HCT116 (cell line): Measurements from ENCODE around the gene OR4E2. TPM values are rescaled to one million over a fixed set of nuclear protein-coding genes. Genes with fewer than 3 reads are reported as not detected.
"Not testable (repeated sequence)": the region's sequence is repeated elsewhere in the genome, so short reads cannot be mapped to it uniquely, and the experiment has no call there.

Experiments
- ATAC-seq: fragments of 200-7000 bp; cut with Tn5 transposase; 2 replicates; pipeline ENCODE4 v1.9.1; 2020; ENCODE audit warnings: mild to moderate bottlenecking, moderate library complexity
- BruUV-seq: library from RNA; stranded (reverse); fragments of 400-500 nt; replicated peaks from 2 replicates; lab custom pipeline; 2021; lab: Mats Ljungman, UMichigan
- CTCF ChIA-PET: fragments of 300-600 bp; sonication (Branson Sonifier 250); formaldehyde crosslinking; loops from one replicate; lab custom pipeline; 2021; ENCODE audit warnings: antibody characterized with exemption; lab: Charles Lee
- POLR2A ChIA-PET: fragments of 300-600, 350-600 bp; sonication (Branson Sonifier 250); formaldehyde crosslinking; loops from one replicate; lab custom pipeline; 2021; ENCODE audit warnings: antibody characterized with exemption; lab: Charles Lee
- RAD21 ChIA-PET, 2 experiments: fragments of 300-600 bp; sonication (Branson Sonifier 250); formaldehyde crosslinking; loops; one replicate each; lab custom pipeline; 2023; ENCODE audit warnings: low total read pairs in 2 of 2; ENCODE audit not compliant: uncharacterized antibody in 2 of 2, unreplicated experiment in 2 of 2, low non-redundant PET in 1 of 2; lab: Charles Lee
- DNase-seq: peaks from one replicate; pipeline ENCODE4 v3.0.0-alpha.2; 2010; ENCODE audit warnings: low read depth, low spot score
- H2AFZ ChIP-seq: fragments of 200-600 bp; shearing (Covaris generic), sonication (generic); 2 replicates; pipeline ENCODE4 v1.6.1; 2017; ENCODE audit warnings: low read depth, mixed run types, mixed read lengths, antibody characterized with exemption, low read length; ENCODE audit not compliant: poor library complexity, severe bottlenecking
- H3K27ac ChIP-seq: 2 replicates; pipeline ENCODE4 v1.5.1; 2012; ENCODE audit warnings: low read depth, low read length
- H3K27me3 ChIP-seq: fragments of 200-600 bp; sonication (generic); 2 replicates; pipeline ENCODE4 v1.6.1; 2016; ENCODE audit warnings: mixed run types, low read length, mixed read lengths; ENCODE audit not compliant: insufficient read depth
- H3K36me3 ChIP-seq, 2 experiments: fragments of 200-500 bp in 1 of 2; fragments of 200-600 bp in 1 of 2; sonication (Bioruptor generic) in 1 of 2; sonication (generic) in 1 of 2; 2 replicates each; pipeline versions ENCODE4 v1.5.1 to v1.6.1; 2014 to 2016; ENCODE audit warnings: low read length in 2 of 2, inconsistent platforms in 1 of 2, mixed read lengths in 1 of 2, mixed run types in 1 of 2; ENCODE audit not compliant: insufficient read depth in 2 of 2, control insufficient read depth in 1 of 2
- H3K4me1 ChIP-seq, 2 experiments: fragments of 200-600 bp in 1 of 2; sonication (generic) in 1 of 2; 2 replicates each; pipeline versions ENCODE4 v1.5.1 to v1.6.1; 2012 to 2017; ENCODE audit warnings: low read length in 2 of 2, inconsistent platforms in 1 of 2, mild to moderate bottlenecking in 1 of 2, mixed read lengths in 1 of 2, mixed run types in 1 of 2, moderate library complexity in 1 of 2; ENCODE audit not compliant: insufficient read depth in 2 of 2, control insufficient read depth in 1 of 2
- H3K4me2 ChIP-seq: fragments of 200-600 bp; sonication (generic); 2 replicates; pipeline ENCODE4 v1.6.1; 2017; ENCODE audit warnings: mixed run types, low read length, mixed read lengths
- H3K4me3 ChIP-seq, 2 experiments: fragments of 200-600 bp in 1 of 2; sonication (generic) in 1 of 2; replicated peaks in 1 of 2; 2 replicates each; pipeline ENCODE4 v1.5.1; 2011 to 2016; ENCODE audit warnings: low read length in 2 of 2, control low read depth in 1 of 2, low read depth in 1 of 2, mild to moderate bottlenecking in 1 of 2, mixed read lengths in 1 of 2, mixed run types in 1 of 2
- H3K79me2 ChIP-seq: fragments of 200-600 bp; sonication (generic); 2 replicates; pipeline ENCODE4 v1.6.1; 2017; ENCODE audit warnings: mild to moderate bottlenecking, mixed run types, low read length, moderate library complexity, mixed read lengths; ENCODE audit not compliant: insufficient read depth
- H3K9ac ChIP-seq: fragments of 200-600 bp; sonication (generic); 2 replicates; pipeline ENCODE4 v1.6.1; 2016; ENCODE audit warnings: low read length, mixed read lengths
- H3K9me2 ChIP-seq: fragments of 200-600 bp; sonication (generic), shearing (Covaris generic); 2 replicates; pipeline ENCODE4 v1.6.1; 2017; ENCODE audit warnings: mixed run types, mild to moderate bottlenecking, moderate library complexity; ENCODE audit not compliant: insufficient read depth
- H3K9me3 ChIP-seq, 2 experiments: fragments of 200-500 bp in 1 of 2; fragments of 200-600 bp in 1 of 2; sonication (Bioruptor generic) in 1 of 2; sonication (generic) in 1 of 2; 2 replicates each; pipeline ENCODE4 v1.6.1; 2014 to 2017; ENCODE audit warnings: low read length in 2 of 2, mixed read lengths in 2 of 2, inconsistent platforms in 1 of 2, low read depth in 1 of 2, mild to moderate bottlenecking in 1 of 2, mixed run types in 1 of 2, moderate library complexity in 1 of 2; ENCODE audit not compliant: control insufficient read depth in 1 of 2, insufficient read depth in 1 of 2
- H4K20me1 ChIP-seq: fragments of 200-600 bp; sonication (generic), shearing (Covaris generic); 2 replicates; pipeline ENCODE4 v1.6.1; 2017; ENCODE audit warnings: mixed run types, mild to moderate bottlenecking, moderate library complexity; ENCODE audit not compliant: insufficient read depth
- CBX3 ChIP-seq: IDR thresholded peaks from 2 replicates; pipeline ENCODE4 v1.6.1; 2012; ENCODE audit warnings: low read depth
- CEBPB ChIP-seq: IDR thresholded peaks from 2 replicates; pipeline ENCODE4 v1.6.1; 2012; ENCODE audit warnings: low read depth
- EGR1 ChIP-seq: IDR thresholded peaks from 2 replicates; pipeline ENCODE4 v1.6.1; 2012; ENCODE audit warnings: low read depth
- EZH2 ChIP-seq: fragments of 200-600 bp; sonication (generic); IDR thresholded peaks from 2 replicates; pipeline ENCODE4 v1.6.1; 2017; ENCODE audit warnings: antibody characterized with exemption, mixed run types
- EZH2phosphoT487 ChIP-seq: fragments of 200-600 bp; IDR thresholded peaks from 2 replicates; pipeline ENCODE4 v1.6.1; 2018; ENCODE audit warnings: antibody characterized with exemption, borderline replicate concordance
- POLR2AphosphoS5 ChIP-seq: IDR thresholded peaks from 2 replicates; pipeline ENCODE4 v1.6.1; 2011; ENCODE audit warnings: mild to moderate bottlenecking, low read depth, low read length, moderate library complexity
- SRF ChIP-seq: IDR thresholded peaks from 2 replicates; pipeline ENCODE4 v1.6.1; 2012; ENCODE audit warnings: low read depth
- YY1 ChIP-seq: IDR thresholded peaks from 2 replicates; pipeline ENCODE4 v1.6.1; 2011; ENCODE audit warnings: low read length, low read depth, moderate library complexity, mild to moderate bottlenecking; ENCODE audit not compliant: insufficient replicate concordance; ENCODE audit errors: extremely low read depth
- ZFX ChIP-seq: fragments of 450-650 bp; IDR thresholded peaks from 2 replicates; pipeline ENCODE4 v1.6.1; 2017
- intact Hi-C: fragments of 100-400 bp; cut with micrococcal nuclease; formaldehyde crosslinking; loops from 2 replicates; pipeline ENCODE4 v1.10.0; 2022
- total RNA-seq: library from RNA; stranded (reverse); gene quantifications from one replicate; pipeline ENCODE4 v1.2.1, GENCODE V29; 2021; ENCODE audit not compliant: unreplicated experiment
- TF ChIP-seq, protein P1 (sequence below): IDR thresholded peaks from 2 replicates; pipeline ENCODE4 v1.6.1; 2012
- TF ChIP-seq, protein P2 (sequence below): IDR thresholded peaks from 2 replicates; pipeline ENCODE4 v1.6.1; 2012; ENCODE audit warnings: low read depth

The OR4E2 gene
- total RNA-seq, 1 experiment from 2014 or later: not detected

DNA sequence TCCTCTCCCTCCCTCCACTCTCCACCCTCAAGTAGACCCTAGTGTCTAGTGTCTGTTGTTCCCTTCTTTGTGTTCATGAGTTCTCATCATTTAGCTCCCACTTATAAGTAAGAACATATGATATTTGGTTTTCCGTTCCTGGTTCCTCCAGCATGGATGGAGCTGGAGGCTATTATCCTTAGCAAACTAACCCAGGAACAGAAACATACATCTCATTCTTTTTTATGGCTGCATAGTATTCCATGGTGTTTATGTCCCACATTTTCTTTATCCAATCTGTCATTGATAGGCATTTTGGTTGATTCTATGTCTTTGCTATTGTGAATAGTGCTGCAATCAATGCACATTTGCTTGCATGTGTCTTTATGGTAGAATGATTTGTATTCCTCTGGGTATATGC lies 23.1 kb upstream of the OR4E2 start:
- H3K9ac ChIP-seq, H3K4me2 ChIP-seq, H3K36me3 ChIP-seq, H3K4me3 ChIP-seq, H3K4me1 ChIP-seq, RAD21 ChIA-PET, ATAC-seq, H3K27ac ChIP-seq, POLR2A ChIA-PET, H3K79me2 ChIP-seq, H2AFZ ChIP-seq, H3K9me3 ChIP-seq, BruUV-seq, intact Hi-C loops, H4K20me1 ChIP-seq, H3K9me2 ChIP-seq, CTCF ChIA-PET, DNase-seq: not testable (repeated sequence)
- H3K27me3 ChIP-seq: peaks cover 21% of the 10 kb centered on the region

DNA sequence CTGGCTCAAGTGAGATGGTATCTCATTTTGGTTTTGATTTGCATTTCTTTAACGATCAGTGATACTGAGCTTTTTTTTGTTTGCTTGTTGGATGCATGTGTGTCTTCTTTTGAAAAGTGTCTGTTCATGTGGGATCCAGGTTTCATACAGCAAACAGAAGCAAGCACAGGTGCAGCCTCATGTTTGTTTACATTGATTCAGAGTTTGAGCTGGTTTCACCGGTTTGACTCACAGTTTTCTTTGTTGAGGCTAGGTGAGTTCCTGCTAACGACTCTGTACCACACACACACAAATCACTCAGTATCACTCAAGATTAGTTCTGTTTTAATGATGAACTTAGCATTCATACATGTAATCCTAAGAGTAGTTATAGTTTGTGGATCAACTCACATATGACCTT lies 22.6 kb upstream of the OR4E2 start:
- no peaks in the 10 kb centered on the region for H3K4me1 ChIP-seq
- TF ChIP-seq POLR2AphosphoS5 (no peak), EZH2phosphoT487 (no peak)
- TF ChIP-seq, protein P1, sequence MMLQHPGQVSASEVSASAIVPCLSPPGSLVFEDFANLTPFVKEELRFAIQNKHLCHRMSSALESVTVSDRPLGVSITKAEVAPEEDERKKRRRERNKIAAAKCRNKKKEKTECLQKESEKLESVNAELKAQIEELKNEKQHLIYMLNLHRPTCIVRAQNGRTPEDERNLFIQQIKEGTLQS: no peak
- H3K4me3 ChIP-seq: no peak overlapping the region
- DNase-seq: no peak
- ATAC-seq: no peak
- no peaks in the 10 kb centered on the region for H3K9me3 ChIP-seq
- H3K27me3 ChIP-seq: peaks cover 22% of the 10 kb centered on the region
- no peaks in the 10 kb centered on the region for H4K20me1 ChIP-seq
- POLR2A ChIA-PET: no interaction called here
- no peak overlapping the region for H2AFZ ChIP-seq
- H3K9ac ChIP-seq: no peak overlapping the region
- intact Hi-C loops: no loop called here
- H3K27ac ChIP-seq: no peak overlapping the region
- no TSS peak for BruUV-seq
- no peak overlapping the region for H3K4me2 ChIP-seq
- no peaks in the 10 kb centered on the region for H3K79me2 ChIP-seq
- H3K36me3 ChIP-seq: no peaks in the 10 kb centered on the region
- CTCF ChIA-PET: no interaction called here
- RAD21 ChIA-PET: no interaction called here
- H3K9me2 ChIP-seq: no peaks in the 10 kb centered on the region

DNA sequence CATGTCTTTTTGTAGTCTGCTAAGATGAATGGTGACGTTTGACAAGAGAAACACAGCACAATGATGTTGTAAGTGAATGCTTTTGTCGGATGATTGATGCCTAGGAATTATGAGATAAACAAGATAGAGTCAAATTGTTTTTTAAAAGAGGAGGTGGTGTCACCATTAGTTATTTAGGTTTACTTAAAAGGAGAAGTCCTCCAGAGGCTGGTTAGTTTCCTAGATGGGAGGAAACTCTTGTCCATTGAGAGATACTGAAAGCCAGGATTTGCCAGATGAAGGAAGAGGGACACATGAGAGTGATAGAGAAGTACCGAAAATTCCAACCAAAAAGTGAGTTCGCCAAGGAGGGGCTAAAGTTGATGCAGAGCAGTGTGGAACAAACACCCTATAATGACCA lies 18.8 kb upstream of the OR4E2 start, which contains the start of gene OR10G2:
TSS of gene OR10G2 (minus strand) at position 101 of the 400 bp plus-strand sequence. CDS start at position 3, 98 bp downstream.
- POLR2A ChIA-PET: no interaction called here
- no peak for DNase-seq
- CTCF ChIA-PET: no interaction called here
- RAD21 ChIA-PET: no interaction called here
- Histone ChIP-seq H3K4me1 (no peaks in the 10 kb centered on the region), H3K27me3 (peaks cover 28% of the 10 kb centered on the region), H3K9ac (no peak within 1 kb of the TSS), H3K79me2 (no peaks in the 10 kb centered on the region), H3K27ac (no peak within 1 kb of the TSS), H3K9me3 (no peaks in the 10 kb centered on the region), H3K36me3 (no peaks in the 10 kb centered on the region), H3K4me2 (no peak within 1 kb of the TSS), H3K9me2 (no peaks in the 10 kb centered on the region), H4K20me1 (no peaks in the 10 kb centered on the region), H2AFZ (no peak within 1 kb of the TSS), H3K4me3 (no peak within 1 kb of the TSS)
- ATAC-seq: no peak
- no TSS peak for BruUV-seq
- intact Hi-C loops: no loop called here
- TF ChIP-seq ZFX (no peak), CEBPB (no peak), YY1 (no peak), CBX3 (no peak), SRF (no peak), EGR1 (no peak), EZH2 (no peak)
- TF ChIP-seq, protein P2, sequence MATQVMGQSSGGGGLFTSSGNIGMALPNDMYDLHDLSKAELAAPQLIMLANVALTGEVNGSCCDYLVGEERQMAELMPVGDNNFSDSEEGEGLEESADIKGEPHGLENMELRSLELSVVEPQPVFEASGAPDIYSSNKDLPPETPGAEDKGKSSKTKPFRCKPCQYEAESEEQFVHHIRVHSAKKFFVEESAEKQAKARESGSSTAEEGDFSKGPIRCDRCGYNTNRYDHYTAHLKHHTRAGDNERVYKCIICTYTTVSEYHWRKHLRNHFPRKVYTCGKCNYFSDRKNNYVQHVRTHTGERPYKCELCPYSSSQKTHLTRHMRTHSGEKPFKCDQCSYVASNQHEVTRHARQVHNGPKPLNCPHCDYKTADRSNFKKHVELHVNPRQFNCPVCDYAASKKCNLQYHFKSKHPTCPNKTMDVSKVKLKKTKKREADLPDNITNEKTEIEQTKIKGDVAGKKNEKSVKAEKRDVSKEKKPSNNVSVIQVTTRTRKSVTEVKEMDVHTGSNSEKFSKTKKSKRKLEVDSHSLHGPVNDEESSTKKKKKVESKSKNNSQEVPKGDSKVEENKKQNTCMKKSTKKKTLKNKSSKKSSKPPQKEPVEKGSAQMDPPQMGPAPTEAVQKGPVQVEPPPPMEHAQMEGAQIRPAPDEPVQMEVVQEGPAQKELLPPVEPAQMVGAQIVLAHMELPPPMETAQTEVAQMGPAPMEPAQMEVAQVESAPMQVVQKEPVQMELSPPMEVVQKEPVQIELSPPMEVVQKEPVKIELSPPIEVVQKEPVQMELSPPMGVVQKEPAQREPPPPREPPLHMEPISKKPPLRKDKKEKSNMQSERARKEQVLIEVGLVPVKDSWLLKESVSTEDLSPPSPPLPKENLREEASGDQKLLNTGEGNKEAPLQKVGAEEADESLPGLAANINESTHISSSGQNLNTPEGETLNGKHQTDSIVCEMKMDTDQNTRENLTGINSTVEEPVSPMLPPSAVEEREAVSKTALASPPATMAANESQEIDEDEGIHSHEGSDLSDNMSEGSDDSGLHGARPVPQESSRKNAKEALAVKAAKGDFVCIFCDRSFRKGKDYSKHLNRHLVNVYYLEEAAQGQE: no peak
